RWPE2 (cell line): ENCODE data around the gene CEP250.

Experiments
- ATAC-seq: fragments of 200-7000 bp; cut with Tn5 transposase; 3 replicates; pipeline ENCODE4 v1.9.1; 2021; ENCODE audit warnings: low read depth
- DNase-seq: peaks from one replicate; pipeline ENCODE4 v3.0.0-alpha.2; 2020; ENCODE audit warnings: low spot score
- H3K27ac ChIP-seq: fragments of 450-650 bp; 2 replicates; pipeline ENCODE4 v1.5.1; 2017; ENCODE audit warnings: mild to moderate bottlenecking; ENCODE audit not compliant: poor library complexity, severe bottlenecking
- H3K27me3 ChIP-seq: fragments of 250-450 bp; sonication (Bioruptor Pico); 2 replicates; pipeline ENCODE4 v1.5.1; 2021; ENCODE audit warnings: mild to moderate bottlenecking, moderate library complexity; ENCODE audit not compliant: insufficient read depth, poor library complexity, severe bottlenecking
- H3K36me3 ChIP-seq: fragments of 250-450 bp; sonication (Bioruptor Pico); 2 replicates; pipeline ENCODE4 v1.5.1; 2020; ENCODE audit warnings: low read depth, mild to moderate bottlenecking, moderate library complexity
- H3K4me1 ChIP-seq: fragments of 250-450 bp; sonication (Bioruptor Pico); 2 replicates; pipeline ENCODE4 v1.5.1; 2021; ENCODE audit warnings: mild to moderate bottlenecking, moderate library complexity; ENCODE audit not compliant: insufficient read depth, poor library complexity, severe bottlenecking
- H3K4me3 ChIP-seq: fragments of 250-450 bp; sonication (Bioruptor Pico); 2 replicates; pipeline ENCODE4 v1.5.1; 2021; ENCODE audit warnings: mild to moderate bottlenecking, moderate library complexity; ENCODE audit not compliant: severe bottlenecking
- H3K9me3 ChIP-seq: fragments of 250-450 bp; sonication (Bioruptor Pico); 2 replicates; pipeline ENCODE4 v1.5.1; 2021; ENCODE audit warnings: mild to moderate bottlenecking, moderate library complexity; ENCODE audit not compliant: severe bottlenecking
- TF ChIP-seq, protein P1 (sequence below): fragments of 450-650 bp; IDR thresholded peaks from one replicate; pipeline ENCODE4 v1.5.1; 2017; ENCODE audit warnings: mild to moderate bottlenecking, moderate library complexity; ENCODE audit not compliant: poor library complexity, severe bottlenecking

Gene CEP250

DNA sequence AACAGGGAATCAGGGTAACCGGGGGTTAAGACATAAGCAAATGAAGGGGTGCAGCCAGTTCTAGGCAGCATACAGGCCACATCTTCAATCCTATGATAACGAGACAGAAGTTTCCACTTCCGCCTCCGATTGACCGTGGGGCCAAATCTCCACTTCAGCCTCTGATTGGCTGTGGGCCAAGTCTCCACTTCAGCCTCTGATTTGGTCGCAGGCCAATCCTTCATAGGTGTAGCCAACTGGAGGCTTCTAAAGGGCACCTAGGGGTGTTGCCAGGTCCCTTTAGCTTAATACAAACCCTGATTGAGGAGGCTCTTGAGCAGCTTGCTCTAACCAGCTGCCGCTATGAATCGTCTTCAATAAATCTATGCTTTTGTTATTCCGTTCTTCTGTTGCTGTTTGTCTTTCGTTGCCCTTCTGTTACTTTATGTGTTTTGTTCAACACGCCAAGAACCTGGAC lies 84.4 kb downstream of the CEP250 start:
- DNase-seq (no peak), ATAC-seq (no peak)
- no peak overlapping the region for H3K4me3 ChIP-seq
- H3K36me3 ChIP-seq, result peaks cover 19% of the 10 kb centered on the region
- no peaks in the 10 kb centered on the region for H3K9me3 ChIP-seq
- H3K27me3 ChIP-seq, result no peaks in the 10 kb centered on the region
- H3K27ac ChIP-seq, result no peak overlapping the region
- peaks cover 5% of the 10 kb centered on the region for H3K4me1 ChIP-seq
- TF ChIP-seq, protein P1, sequence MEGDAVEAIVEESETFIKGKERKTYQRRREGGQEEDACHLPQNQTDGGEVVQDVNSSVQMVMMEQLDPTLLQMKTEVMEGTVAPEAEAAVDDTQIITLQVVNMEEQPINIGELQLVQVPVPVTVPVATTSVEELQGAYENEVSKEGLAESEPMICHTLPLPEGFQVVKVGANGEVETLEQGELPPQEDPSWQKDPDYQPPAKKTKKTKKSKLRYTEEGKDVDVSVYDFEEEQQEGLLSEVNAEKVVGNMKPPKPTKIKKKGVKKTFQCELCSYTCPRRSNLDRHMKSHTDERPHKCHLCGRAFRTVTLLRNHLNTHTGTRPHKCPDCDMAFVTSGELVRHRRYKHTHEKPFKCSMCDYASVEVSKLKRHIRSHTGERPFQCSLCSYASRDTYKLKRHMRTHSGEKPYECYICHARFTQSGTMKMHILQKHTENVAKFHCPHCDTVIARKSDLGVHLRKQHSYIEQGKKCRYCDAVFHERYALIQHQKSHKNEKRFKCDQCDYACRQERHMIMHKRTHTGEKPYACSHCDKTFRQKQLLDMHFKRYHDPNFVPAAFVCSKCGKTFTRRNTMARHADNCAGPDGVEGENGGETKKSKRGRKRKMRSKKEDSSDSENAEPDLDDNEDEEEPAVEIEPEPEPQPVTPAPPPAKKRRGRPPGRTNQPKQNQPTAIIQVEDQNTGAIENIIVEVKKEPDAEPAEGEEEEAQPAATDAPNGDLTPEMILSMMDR, result no peak

DNA sequence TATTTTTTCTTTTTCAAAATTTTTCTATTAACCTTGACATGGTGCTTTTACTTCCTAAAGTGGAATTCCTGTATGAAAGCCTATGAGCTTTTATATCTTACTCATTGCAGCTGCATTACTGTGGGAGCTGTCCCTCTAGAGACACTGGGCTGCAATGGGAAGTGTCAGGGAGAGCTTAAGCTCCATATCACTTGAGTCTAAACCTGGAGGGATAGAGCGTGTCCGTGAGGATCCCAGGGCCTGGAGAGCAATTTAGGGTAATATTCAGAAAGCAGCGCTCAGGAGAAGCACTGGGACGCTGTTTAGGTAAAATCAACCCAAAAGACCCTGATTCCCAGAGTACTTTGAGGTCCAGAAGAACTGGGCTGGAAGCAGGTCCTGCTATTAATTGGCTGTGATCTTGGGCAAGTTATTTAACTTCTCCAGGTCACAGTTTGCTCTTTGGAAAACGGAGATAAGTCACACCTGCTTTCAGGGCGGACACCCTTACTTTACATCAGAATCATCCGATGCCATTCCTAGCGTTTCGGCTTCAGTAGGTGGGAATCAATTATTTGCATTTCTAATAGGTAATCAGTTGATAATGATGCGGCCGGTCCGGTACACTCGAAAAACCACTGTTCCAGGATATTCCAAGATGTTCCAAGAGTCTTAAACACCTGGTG lies 85.9 kb downstream of the CEP250 start:
- H3K4me3 ChIP-seq, result peak overlapping the region; percentile 68
- TF ChIP-seq, protein P1, result no peak
- no peak for ATAC-seq

DNA sequence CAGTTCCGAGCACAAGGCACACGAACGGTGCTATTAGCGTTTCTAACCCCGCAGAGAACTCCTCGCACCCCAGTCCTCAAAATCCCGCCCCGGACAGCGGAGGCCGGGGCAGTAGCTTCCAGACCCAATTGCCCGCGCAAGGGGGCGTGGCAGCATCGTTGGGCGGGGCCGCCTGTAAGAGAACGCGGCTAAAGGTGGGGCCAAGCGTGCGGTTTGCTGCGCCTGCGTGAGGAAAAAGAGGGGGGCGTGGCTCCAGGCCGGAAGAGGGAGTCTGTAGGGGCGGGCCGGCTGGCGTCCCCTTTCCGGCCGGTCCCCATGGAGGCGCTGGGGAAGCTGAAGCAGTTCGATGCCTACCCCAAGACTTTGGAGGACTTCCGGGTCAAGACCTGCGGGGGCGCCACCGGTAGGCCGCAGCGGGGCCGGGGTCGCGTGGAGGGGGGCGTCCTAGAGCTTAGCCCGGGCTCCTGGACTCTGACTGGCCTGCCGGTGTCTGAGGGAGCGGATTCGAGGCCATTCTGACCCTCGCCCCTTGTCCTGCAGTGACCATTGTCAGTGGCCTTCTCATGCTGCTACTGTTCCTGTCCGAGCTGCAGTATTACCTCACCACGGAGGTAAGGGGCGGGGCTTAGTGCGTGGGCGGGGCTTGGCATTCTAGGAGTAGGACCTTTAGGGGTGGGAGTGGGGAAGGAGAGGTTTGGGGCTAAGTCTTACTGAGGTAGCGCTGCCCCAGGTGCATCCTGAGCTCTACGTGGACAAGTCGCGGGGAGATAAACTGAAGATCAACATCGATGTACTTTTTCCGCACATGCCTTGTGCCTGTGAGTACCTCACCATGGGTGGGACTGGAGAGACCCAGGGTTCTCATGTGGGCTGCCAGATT lies 86.6 kb downstream of the CEP250 start, which contains the start of gene ERGIC3:
Gene ERGIC3, plus strand, starts transcription at position 296 of the 880 bp plus-strand sequence. Its CDS starts 20 bp downstream, at position 316.
- no peaks in the 10 kb centered on the region for H3K27me3 ChIP-seq

More for the DNA sequence above, 85.9 kb downstream of the CEP250 start:
- H3K36me3 ChIP-seq, result peaks cover 33% of the 10 kb centered on the region
- H3K27me3 ChIP-seq, result no peaks in the 10 kb centered on the region
- H3K4me1 ChIP-seq, result peaks cover 5% of the 10 kb centered on the region
- no peaks in the 10 kb centered on the region for H3K9me3 ChIP-seq
- no peak for DNase-seq
- H3K27ac ChIP-seq, result no peak overlapping the region

DNA sequence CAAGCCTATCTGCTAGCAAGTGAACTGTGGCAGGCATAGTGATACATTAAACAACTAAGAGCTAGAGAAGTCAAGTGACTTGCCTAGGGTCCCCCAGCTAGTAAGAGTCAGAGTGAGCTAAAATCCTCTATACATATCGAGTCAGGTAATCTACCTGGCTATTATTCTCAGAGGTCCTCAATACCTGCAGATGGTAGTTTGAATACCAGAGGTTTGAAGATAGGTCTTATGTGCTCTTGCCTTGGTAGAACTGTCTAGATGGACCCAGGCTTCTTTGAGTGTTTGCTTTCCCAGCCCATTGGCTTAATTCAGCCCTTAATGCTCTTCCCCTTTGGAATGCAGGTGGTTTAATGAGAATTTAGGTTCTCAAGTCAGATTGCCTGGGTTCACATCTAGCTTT lies 87.6 kb downstream of the CEP250 start:
- Histone ChIP-seq H3K4me3 (no peak overlapping the region), H3K27ac (peak overlapping the region; percentile 52)

More for the DNA sequence above, 86.6 kb downstream of the CEP250 start, which contains the start of gene ERGIC3:
- Histone ChIP-seq H3K4me1 (peaks cover 5% of the 10 kb centered on the region), H3K27ac (peak within 1 kb of the TSS; percentile 52), H3K4me3 (peak within 1 kb of the TSS; percentile 68), H3K9me3 (no peaks in the 10 kb centered on the region), H3K36me3 (peaks cover 41% of the 10 kb centered on the region)
- DNase-seq, result peak; percentile 100
- ATAC-seq, result peak; percentile 96
- TF ChIP-seq, protein P1, result no peak

More for the DNA sequence above, 87.6 kb downstream of the CEP250 start:
- peaks cover 50% of the 10 kb centered on the region for H3K36me3 ChIP-seq
- H3K4me1 ChIP-seq, result peaks cover 5% of the 10 kb centered on the region
- no peaks in the 10 kb centered on the region for H3K9me3 ChIP-seq
- ATAC-seq, result no peak
- DNase-seq, result no peak
- no peaks in the 10 kb centered on the region for H3K27me3 ChIP-seq
- TF ChIP-seq, protein P1, result no peak
